Activated CD4-positive, alpha-beta T cell treated with anti-CD3 and anti-CD28 coated beads, Interleukin-10, Interleukin-2, amounts not matched to agents 100 ng/mL and 50 ng/mL, durations not matched to agents 16 hours and 8 hours (primary cell): ENCODE measurements around the gene UGT1A1.

ENCODE experiments used
- DNase-seq: peaks from one replicate; pipeline ENCODE4 v3.0.0-alpha.2; 2020

The UGT1A1 gene

GRCh38 chr2:233799087-233799665 is 39.1 kb downstream of the UGT1A1 start:
- DNase-seq: no peak

- DNase-seq: no peak
Observed at GRCh38 chr2:233799716-233800115, 39.6 kb downstream of the UGT1A1 start.

- DNase-seq: no peak
Observed at GRCh38 chr2:233800208-233800607, 40.1 kb downstream of the UGT1A1 start.

GRCh38 chr2:233801357-233802131 is 41.5 kb downstream of the UGT1A1 start:
- no peak for DNase-seq

GRCh38 chr2:233802132-233802815 is 42.2 kb downstream of the UGT1A1 start:
- DNase-seq: no peak

- no peak for DNase-seq
Observed at GRCh38 chr2:233803292-233803911, 43.3 kb downstream of the UGT1A1 start.

- no peak for DNase-seq
Observed at GRCh38 chr2:233803994-233804393, 43.9 kb downstream of the UGT1A1 start.

- no peak for DNase-seq
Observed at GRCh38 chr2:233807215-233807865, 47.3 kb downstream of the UGT1A1 start.

- DNase-seq: no peak
Observed at GRCh38 chr2:233807966-233808935, 48.2 kb downstream of the UGT1A1 start.

- DNase-seq: no peak
Observed at GRCh38 chr2:233810385-233810784, 50.3 kb downstream of the UGT1A1 start.

- no peak for DNase-seq
Observed at GRCh38 chr2:233811087-233811486, 51.0 kb downstream of the UGT1A1 start.

GRCh38 chr2:233811732-233812131 is 51.7 kb downstream of the UGT1A1 start:
- DNase-seq: no peak

GRCh38 chr2:233813236-233814055 is 53.4 kb downstream of the UGT1A1 start:
- no peak for DNase-seq

GRCh38 chr2:233814056-233814835 is 54.2 kb downstream of the UGT1A1 start:
- DNase-seq: peak; percentile 16

GRCh38 chr2:233815861-233816260 is 55.8 kb downstream of the UGT1A1 start:
- no peak for DNase-seq

- DNase-seq: no peak
Observed at GRCh38 chr2:233816334-233816733, 56.3 kb downstream of the UGT1A1 start.

GRCh38 chr2:233816771-233817170 is 56.7 kb downstream of the UGT1A1 start:
- DNase-seq: no peak

GRCh38 chr2:233817361-233817911 is 57.4 kb downstream of the UGT1A1 start:
- DNase-seq: no peak

- DNase-seq: no peak
Observed at GRCh38 chr2:233817995-233818638, 58.0 kb downstream of the UGT1A1 start.
